ENCODE measurements around the gene FLII. TPM values are rescaled to one million over a fixed set of nuclear protein-coding genes. Genes with fewer than 3 reads are reported as not detected.

Gene FLII
- total RNA-seq, 4 donors from 2014 or later, result 311 to 538 (median 419) TPM

DNA sequence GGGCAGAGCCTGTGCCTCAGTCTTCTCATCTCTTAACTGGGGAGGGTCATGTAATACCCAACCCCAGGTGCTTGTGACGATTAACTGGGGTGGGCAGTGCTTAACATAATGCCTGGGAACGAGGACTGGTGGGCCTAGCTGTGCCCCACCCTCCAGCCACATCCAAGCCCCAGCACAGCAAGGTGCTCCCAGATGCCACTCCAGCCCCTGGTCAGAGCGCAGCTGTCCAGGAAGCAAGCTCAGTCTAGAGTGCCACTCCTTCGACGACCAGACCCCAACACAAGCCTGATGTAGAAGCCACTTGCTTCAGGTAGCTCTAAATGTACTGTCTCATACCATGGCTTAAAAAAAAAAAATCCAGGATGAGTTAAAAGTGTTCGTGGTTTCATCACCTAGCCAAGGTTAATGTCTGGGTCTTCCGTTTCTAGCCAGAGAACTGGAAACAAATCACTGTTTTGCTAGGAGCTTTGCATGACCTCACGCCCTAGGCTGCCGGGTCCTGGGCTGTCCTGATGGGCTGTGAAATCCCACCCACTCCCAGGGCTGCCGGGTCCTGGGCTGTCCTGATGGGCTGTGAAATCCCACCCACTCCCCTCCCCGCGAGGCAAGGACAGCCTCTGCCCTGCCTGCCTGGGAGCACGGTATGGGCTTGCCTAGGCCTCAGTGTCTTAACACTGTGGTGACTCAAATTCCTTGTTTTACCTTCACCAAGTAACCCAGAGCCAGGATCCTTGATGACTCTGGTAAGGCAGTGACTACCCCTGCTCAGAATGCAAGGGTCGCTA, 9.6 kb upstream of the FLII start:
- no peak for DNase-seq
- Histone ChIP-seq H3K9me3 (no peaks in the 10 kb centered on the region), H3K4me3 (no peak overlapping the region), H3K4me1 (no peaks in the 10 kb centered on the region), H3K36me3 (peaks cover 0 to 24% (median 0%) of the 10 kb centered on the region in 3 donors), H3K27me3 (no peaks in the 10 kb centered on the region), H3K27ac (no peak overlapping the region)
- TF ChIP-seq POLR2A (IDR thresholded peaks at IDR 0.05), result no peak
- TF ChIP-seq, protein P1, sequence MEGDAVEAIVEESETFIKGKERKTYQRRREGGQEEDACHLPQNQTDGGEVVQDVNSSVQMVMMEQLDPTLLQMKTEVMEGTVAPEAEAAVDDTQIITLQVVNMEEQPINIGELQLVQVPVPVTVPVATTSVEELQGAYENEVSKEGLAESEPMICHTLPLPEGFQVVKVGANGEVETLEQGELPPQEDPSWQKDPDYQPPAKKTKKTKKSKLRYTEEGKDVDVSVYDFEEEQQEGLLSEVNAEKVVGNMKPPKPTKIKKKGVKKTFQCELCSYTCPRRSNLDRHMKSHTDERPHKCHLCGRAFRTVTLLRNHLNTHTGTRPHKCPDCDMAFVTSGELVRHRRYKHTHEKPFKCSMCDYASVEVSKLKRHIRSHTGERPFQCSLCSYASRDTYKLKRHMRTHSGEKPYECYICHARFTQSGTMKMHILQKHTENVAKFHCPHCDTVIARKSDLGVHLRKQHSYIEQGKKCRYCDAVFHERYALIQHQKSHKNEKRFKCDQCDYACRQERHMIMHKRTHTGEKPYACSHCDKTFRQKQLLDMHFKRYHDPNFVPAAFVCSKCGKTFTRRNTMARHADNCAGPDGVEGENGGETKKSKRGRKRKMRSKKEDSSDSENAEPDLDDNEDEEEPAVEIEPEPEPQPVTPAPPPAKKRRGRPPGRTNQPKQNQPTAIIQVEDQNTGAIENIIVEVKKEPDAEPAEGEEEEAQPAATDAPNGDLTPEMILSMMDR (IDR thresholded peaks at IDR 0.05), result no peak

DNA sequence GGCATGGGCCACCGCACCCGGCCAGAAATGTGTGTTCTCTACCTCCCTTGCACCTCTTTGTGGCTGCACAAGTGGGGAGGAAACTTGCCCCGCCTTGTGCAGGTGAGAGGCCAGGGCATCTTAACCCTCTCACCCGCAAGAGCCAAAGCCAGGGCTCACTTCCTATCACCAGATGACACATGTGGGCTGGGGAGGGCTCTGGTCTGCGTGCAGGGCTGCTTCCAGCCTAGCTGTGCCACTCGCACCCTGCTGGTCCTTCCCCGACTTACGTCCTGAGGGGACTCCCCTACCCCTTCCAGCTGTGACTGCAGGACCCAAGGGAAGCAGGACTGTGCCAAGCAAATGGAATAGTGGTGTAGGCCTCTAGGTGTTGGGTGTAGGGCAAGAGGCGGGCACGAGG, 8.8 kb upstream of the FLII start:
- peaks cover 0 to 28% (median 0%) of the 10 kb centered on the region in 3 donors for H3K36me3 ChIP-seq
- TF ChIP-seq, protein P1 (IDR thresholded peaks at IDR 0.05), result no peak
- H3K4me3 ChIP-seq, result no peak overlapping the region
- H3K27me3 ChIP-seq, result no peaks in the 10 kb centered on the region
- peaks cover 0 to 3% (median 0%) of the 10 kb centered on the region in 4 donors for H3K4me1 ChIP-seq
- H3K9me3 ChIP-seq, result no peaks in the 10 kb centered on the region
- peak in 1 of 3 donors; percentile 45 for DNase-seq
- no peak overlapping the region for H3K27ac ChIP-seq

DNA sequence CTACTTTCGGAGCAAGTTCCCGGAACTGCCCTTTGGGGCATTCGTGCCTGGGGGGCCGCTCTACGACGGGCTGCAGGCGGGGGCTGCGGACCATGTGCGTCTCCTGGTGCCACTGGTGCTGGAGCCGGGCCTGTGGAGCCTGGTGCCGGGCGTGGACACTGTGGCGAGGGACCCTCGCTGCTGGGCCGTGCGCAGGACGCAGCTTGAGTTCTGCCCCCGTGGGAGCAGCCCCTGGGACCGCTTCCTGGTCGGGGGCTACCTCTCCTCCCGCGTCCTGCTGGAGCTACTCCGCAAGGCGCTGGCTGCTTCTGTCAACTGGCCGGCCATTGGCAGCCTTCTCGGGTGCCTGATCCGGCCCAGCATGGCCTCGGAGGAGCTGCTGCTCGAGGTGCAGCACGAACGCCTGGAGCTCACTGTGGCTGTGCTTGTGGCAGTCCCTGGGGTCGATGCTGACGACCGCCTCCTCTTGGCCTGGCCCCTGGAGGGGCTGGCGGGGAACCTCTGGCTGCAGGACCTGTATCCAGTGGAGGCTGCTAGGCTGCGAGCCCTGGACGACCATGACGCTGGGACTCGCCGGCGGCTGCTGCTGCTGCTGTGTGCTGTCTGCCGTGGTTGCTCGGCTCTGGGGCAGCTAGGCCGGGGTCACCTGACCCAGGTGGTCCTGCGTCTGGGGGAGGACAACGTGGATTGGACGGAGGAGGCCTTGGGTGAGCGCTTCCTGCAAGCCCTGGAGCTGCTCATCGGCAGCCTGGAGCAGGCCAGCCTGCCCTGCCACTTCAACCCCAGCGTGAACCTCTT, 5.5 kb upstream of the FLII start:
- no peaks in the 10 kb centered on the region for H3K9me3 ChIP-seq
- TF ChIP-seq, protein P1 (IDR thresholded peaks at IDR 0.05), result no peak
- TF ChIP-seq POLR2A (IDR thresholded peaks at IDR 0.05), result no peak
- H3K27me3 ChIP-seq, result no peaks in the 10 kb centered on the region
- H3K27ac ChIP-seq, result no peak overlapping the region
- H3K4me3 ChIP-seq, result no peak overlapping the region
- H3K4me1 ChIP-seq, result peaks cover 0 to 25% (median 6%) of the 10 kb centered on the region in 4 donors
- DNase-seq, result peak in 1 of 3 donors; percentile 44
- peaks cover 0 to 28% (median 0%) of the 10 kb centered on the region in 3 donors for H3K36me3 ChIP-seq

DNA sequence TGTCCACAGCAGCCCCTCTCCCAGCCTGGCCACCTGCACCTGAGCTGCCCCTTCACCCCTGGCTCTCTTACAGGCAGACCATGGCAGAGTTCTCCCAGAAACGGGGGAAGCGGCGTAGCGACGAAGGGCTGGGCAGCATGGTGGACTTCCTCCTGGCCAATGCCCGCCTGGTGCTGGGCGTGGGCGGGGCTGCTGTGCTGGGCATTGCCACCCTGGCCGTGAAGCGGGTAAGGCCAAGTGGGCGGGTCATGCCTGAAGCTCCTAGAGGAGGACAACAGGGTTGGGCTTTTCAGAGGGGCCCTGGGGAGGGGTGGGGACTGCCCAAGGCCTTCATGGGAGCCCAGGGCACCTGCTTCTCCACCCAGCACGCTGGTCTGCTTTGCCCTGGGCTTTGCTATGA, 4.1 kb upstream of the FLII start:
- no peaks in the 10 kb centered on the region for H3K27me3 ChIP-seq
- peaks cover 0 to 26% (median 8%) of the 10 kb centered on the region in 4 donors for H3K4me1 ChIP-seq
- peaks cover 0 to 28% (median 0%) of the 10 kb centered on the region in 3 donors for H3K36me3 ChIP-seq
- TF ChIP-seq, protein P1 (IDR thresholded peaks at IDR 0.05), result no peak
- no peak overlapping the region for H3K27ac ChIP-seq
- H3K9me3 ChIP-seq, result no peaks in the 10 kb centered on the region
- H3K4me3 ChIP-seq, result no peak overlapping the region
- DNase-seq, result peak in 1 of 3 donors; percentile 44

DNA sequence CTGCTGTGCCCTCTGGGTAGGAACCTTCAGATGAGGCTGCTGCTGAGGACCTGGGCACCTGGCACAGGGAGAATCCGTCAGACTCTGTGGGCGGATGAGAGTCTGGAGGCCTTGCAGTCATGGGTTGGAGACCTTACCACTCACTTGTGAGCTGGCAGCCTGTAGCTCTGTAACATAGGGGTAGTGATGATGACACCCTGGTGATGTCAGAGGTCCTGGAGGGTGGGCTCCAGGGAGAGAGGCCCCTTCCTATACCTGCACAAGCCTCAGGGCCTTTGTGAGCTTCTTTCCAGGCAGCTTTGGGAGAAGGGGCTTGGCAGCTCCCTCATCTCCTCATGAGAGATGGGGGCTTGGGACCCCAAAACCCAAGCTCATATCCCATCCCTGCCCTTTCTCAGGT, 3.6 kb upstream of the FLII start:
- Histone ChIP-seq H3K9me3 (no peaks in the 10 kb centered on the region), H3K4me3 (no peak overlapping the region), H3K27me3 (no peaks in the 10 kb centered on the region), H3K27ac (no peak overlapping the region), H3K4me1 (peaks cover 5 to 31% (median 12%) of the 10 kb centered on the region in 4 donors), H3K36me3 (peaks cover 0 to 28% (median 0%) of the 10 kb centered on the region in 3 donors)
- no peak for TF ChIP-seq POLR2A (IDR thresholded peaks at IDR 0.05)
- TF ChIP-seq, protein P1 (IDR thresholded peaks at IDR 0.05), result no peak
- DNase-seq, result no peak
